GM12865 (cell line): ENCODE results near the gene GRIA4.

Experiments used
- DNase-seq: peaks from one replicate; pipeline ENCODE4 v3.0.0; 2010; ENCODE audit warnings: low read depth
- H3K4me3 ChIP-seq: 2 replicates; pipeline ENCODE4 v1.5.1; 2011; ENCODE audit warnings: mild to moderate bottlenecking, low read depth, low read length, control low read depth
- CTCF ChIP-seq: IDR thresholded peaks from 2 replicates; pipeline ENCODE4 v1.5.1; 2011; ENCODE audit warnings: low read length, control low read depth, low read depth, inconsistent platforms; ENCODE audit not compliant: insufficient read depth; ENCODE audit errors: missing control alignments

GRIA4 gene

GRCh38 chr11:106014620-106015019 is 404.7 kb downstream of the GRIA4 start:
- TF ChIP-seq CTCF: no peak
- no peak overlapping the region for H3K4me3 ChIP-seq
- DNase-seq: no peak

- no peak overlapping the region for H3K4me3 ChIP-seq
Observed at GRCh38 chr11:106015066-106015465, 405.2 kb downstream of the GRIA4 start.

GRCh38 chr11:106017093-106017492 is 407.2 kb downstream of the GRIA4 start:
- H3K4me3 ChIP-seq: no peak overlapping the region
- no peak for DNase-seq
- no peak for TF ChIP-seq CTCF

More at GRCh38 chr11:106015066-106015465, 405.2 kb downstream of the GRIA4 start:
- no peak for TF ChIP-seq CTCF
- DNase-seq: no peak

GRCh38 chr11:106021181-106021966 is 411.5 kb downstream of the GRIA4 start:
- peak overlapping the region; percentile 97 for H3K4me3 ChIP-seq
- DNase-seq: no peak
- no peak for TF ChIP-seq CTCF

- no peak for TF ChIP-seq CTCF
- peak; percentile 99 for DNase-seq
- peak within 1 kb of the TSS; percentile 97 for H3K4me3 ChIP-seq
Observed at GRCh38 chr11:106021967-106022794, 412.3 kb downstream of the GRIA4 start, which contains the start of gene MSANTD4. MSANTD4 (minus strand) TSS chr11:106022240; CDS start chr11:106010917, 11,323 bp downstream.

GRCh38 chr11:106022795-106023275 is 413.0 kb downstream of the GRIA4 start:
- no peak for DNase-seq
- no peak for TF ChIP-seq CTCF
- peak overlapping the region; percentile 97 for H3K4me3 ChIP-seq
